Muscle of leg (tissue), 11 donors: ENCODE measurements around the gene EVI5. TPM values are rescaled to one million over a fixed set of nuclear protein-coding genes. Genes with fewer than 3 reads are reported as not detected.

Source experiments
- DNase-seq: peaks from one replicate; pipeline ENCODE4 v3.0.0; 2013
- H3K27ac ChIP-seq: one replicate; pipeline ENCODE4 v1.5.1; 2013; ENCODE audit warnings: mild to moderate bottlenecking, low read length, control low read depth
- H3K27me3 ChIP-seq: one replicate; pipeline ENCODE4 v1.6.1; 2013; ENCODE audit warnings: low read length; ENCODE audit not compliant: control insufficient read depth, insufficient read depth
- H3K36me3 ChIP-seq: one replicate; pipeline ENCODE4 v1.6.1; 2013; ENCODE audit warnings: low read length; ENCODE audit not compliant: control insufficient read depth, insufficient read depth
- H3K4me1 ChIP-seq: one replicate; pipeline ENCODE4 v1.6.1; 2013; ENCODE audit warnings: low read length; ENCODE audit not compliant: control insufficient read depth, insufficient read depth
- H3K4me3 ChIP-seq: one replicate; pipeline ENCODE4 v1.5.1; 2013; ENCODE audit warnings: low read length, control low read depth
- H3K9me3 ChIP-seq: replicated peaks from 2 replicates; pipeline ENCODE4 v1.6.1; 2013; ENCODE audit warnings: low read depth, low read length; ENCODE audit not compliant: control insufficient read depth
- WGBS: methylation state at CpG from one replicate; pipeline ENCODE4 v1.1.5; 2013; ENCODE audit warnings: missing lambda C conversion rate; ENCODE audit not compliant: insufficient coverage; 5-methylcytosine and 5-hydroxymethylcytosine counted together
- polyA plus RNA-seq, 8 donors: library from polyadenylated mRNA; unstranded; fragments of 120-200 nt; gene quantifications; one replicate each; pipeline versions ENCODE4 v1.2.1 to v1.2.3, GENCODE V29; 2013; ENCODE audit warnings: inconsistent platforms in 1 of 8, low replicate concordance in 1 of 8; ENCODE audit not compliant: insufficient read length in 8 of 8, insufficient read depth in 1 of 8
- total RNA-seq: library from RNA; stranded (reverse); fragments of 120-200 nt; gene quantifications from one replicate; pipeline ENCODE4 v1.2.4, GENCODE V29; 2013

Gene EVI5
- total and polyA plus RNA-seq, 9 donors = 9.3 to 31.7 (median 13.6) TPM

DNA sequence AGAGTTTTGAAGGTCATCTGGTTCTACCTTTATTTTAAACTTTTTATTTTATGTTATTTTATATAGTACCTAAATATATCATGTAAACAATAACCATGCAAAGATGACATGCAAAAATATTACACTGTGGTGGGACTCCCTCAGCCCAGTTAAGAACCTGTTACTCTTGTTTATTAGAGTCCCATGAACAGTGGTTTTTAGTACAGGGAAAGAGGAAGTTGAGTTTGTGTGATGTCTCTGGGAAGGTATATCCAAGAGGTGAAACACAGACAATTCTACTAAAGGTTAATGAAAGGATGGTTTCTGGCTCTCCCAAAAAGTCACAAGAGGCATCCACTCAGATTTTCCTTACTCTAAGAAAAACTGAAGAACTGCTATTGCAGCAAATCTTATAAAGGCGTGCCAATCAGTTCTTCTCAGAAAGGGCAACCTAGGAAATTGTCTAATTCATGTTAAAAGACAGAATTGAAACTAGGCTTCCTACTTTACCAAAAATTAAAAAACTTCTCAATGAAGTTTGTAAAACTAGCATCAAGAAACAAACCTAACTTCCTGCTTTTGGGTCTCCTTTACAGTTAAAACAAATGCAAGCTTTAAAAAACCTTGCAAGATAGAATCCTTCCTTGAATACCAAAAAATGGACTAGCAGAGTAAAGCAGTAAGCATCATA lies 318.1 kb downstream of the EVI5 start:
- DNase-seq = no peak

DNA sequence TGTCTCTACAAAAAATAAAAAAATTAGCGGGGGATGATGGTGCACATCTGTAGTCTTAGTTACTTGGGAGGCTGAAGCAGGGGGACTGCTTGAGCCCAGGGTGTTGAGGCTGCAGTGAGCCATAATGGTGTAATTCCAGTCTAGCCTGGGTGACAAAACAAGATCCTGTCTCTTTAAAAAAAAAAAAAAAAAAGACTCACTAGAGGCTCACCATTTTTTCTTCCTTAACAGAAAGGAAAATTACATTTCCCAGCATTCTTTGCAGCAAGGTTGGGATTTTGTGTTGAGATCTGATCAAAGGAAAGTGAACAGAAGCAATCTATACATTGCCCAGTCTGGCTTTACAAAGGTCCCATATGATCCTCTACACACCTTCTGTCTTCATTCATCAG lies 319.7 kb downstream of the EVI5 start:
- H3K27me3 ChIP-seq = no peaks in the 10 kb centered on the region
- H3K36me3 ChIP-seq = no peaks in the 10 kb centered on the region
- H3K4me1 ChIP-seq = no peaks in the 10 kb centered on the region
- no peak overlapping the region for H3K4me3 ChIP-seq
- no peak for DNase-seq
- no peak overlapping the region for H3K27ac ChIP-seq
- H3K9me3 ChIP-seq = no peaks in the 10 kb centered on the region
- 100% methylated on average over 1 of the region's 1 CpG for WGBS

More for the DNA sequence above, 318.1 kb downstream of the EVI5 start:
- no CpG with 5 or more reads among the region's 1 CpG for WGBS
- Histone ChIP-seq H3K4me3 (no peak overlapping the region), H3K27ac (no peak overlapping the region), H3K27me3 (no peaks in the 10 kb centered on the region), H3K4me1 (no peaks in the 10 kb centered on the region), H3K36me3 (no peaks in the 10 kb centered on the region), H3K9me3 (no peaks in the 10 kb centered on the region)

DNA sequence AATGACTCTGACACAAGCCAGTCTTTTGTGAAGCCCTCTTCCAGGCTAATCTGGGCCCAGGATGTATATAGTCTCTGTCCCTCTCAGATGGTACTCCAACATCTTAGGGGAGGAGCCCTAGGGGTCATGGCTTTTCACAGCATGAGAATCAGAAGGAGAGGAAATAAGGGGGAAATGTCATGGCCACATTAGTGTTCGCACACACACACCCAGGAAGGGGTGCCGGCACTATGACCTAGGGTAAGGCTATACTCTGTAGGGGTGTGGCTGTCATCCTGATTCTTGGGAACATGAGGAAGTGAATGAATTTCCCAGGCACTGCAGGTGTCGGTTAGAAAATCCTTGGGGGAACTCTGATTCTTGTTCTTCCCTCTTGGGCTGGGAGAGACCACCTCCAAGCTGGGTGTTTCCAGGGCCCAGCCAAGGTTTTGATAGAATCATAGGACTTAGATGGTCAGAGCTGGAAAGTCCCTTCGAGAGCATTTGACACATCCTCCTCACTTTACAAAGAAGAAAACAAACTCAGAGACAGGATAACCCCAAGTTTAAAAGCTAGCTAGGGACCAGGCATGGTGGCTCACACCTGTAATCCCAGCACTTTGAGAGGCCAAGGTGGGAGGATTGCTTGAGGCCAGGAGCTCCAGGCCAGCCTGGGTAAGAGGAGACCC lies 320.2 kb downstream of the EVI5 start:
- 81% methylated on average over 3 of the region's 4 CpGs for WGBS
- H3K36me3 ChIP-seq = no peaks in the 10 kb centered on the region
- H3K4me1 ChIP-seq = no peaks in the 10 kb centered on the region
- no peak overlapping the region for H3K27ac ChIP-seq
- DNase-seq = no peak
- H3K27me3 ChIP-seq = no peaks in the 10 kb centered on the region
- no peak overlapping the region for H3K4me3 ChIP-seq
- H3K9me3 ChIP-seq = no peaks in the 10 kb centered on the region

- no peaks in the 10 kb centered on the region for H3K4me1 ChIP-seq
- H3K4me3 ChIP-seq = no peak overlapping the region
- no CpG with 5 or more reads among the region's 5 CpGs for WGBS
- no peak for DNase-seq
- no peaks in the 10 kb centered on the region for H3K36me3 ChIP-seq
- H3K9me3 ChIP-seq = no peaks in the 10 kb centered on the region
- no peak overlapping the region for H3K27ac ChIP-seq
- no peaks in the 10 kb centered on the region for H3K27me3 ChIP-seq
Measured at GRCh38 chr1:92461364-92462097, 323.4 kb downstream of the EVI5 start.

GRCh38 chr1:92459871-92460320 lies 325.0 kb downstream of the EVI5 start:
- no peaks in the 10 kb centered on the region for H3K9me3 ChIP-seq
- H3K27ac ChIP-seq = no peak overlapping the region
- peak; percentile 27 for DNase-seq
- WGBS = no CpG with 5 or more reads among the region's 4 CpGs
- no peak overlapping the region for H3K4me3 ChIP-seq
- no peaks in the 10 kb centered on the region for H3K27me3 ChIP-seq
- H3K36me3 ChIP-seq = no peaks in the 10 kb centered on the region
- no peaks in the 10 kb centered on the region for H3K4me1 ChIP-seq

Other genes starting within 250 kb of the EVI5 start
- gene RPL5, start 46.9 kb upstream of the EVI5 start, total RNA-seq = 3,441 TPM
- 1,000 to 10,000 TPM; 2,573 to 3,024 (median 2,782) TPM for gene RPL5, start 46.9 kb upstream of the EVI5 start, polyA plus RNA-seq
- 5.9 TPM for gene DIPK1A, start 176.4 kb upstream of the EVI5 start, total RNA-seq
- gene DIPK1A, start 176.4 kb upstream of the EVI5 start, polyA plus RNA-seq = 10 to 100 TPM in 3 of 8 donors, 1 to 10 TPM in 5; 8.2 to 11.0 (median 9.4) TPM